ENCODE measurements around the gene ANAPC5. TPM values are rescaled to one million over a fixed set of nuclear protein-coding genes. Genes with fewer than 3 reads are reported as not detected.

Gene ANAPC5
- total RNA-seq, 1 donor from 2014 or later: 101 TPM

DNA sequence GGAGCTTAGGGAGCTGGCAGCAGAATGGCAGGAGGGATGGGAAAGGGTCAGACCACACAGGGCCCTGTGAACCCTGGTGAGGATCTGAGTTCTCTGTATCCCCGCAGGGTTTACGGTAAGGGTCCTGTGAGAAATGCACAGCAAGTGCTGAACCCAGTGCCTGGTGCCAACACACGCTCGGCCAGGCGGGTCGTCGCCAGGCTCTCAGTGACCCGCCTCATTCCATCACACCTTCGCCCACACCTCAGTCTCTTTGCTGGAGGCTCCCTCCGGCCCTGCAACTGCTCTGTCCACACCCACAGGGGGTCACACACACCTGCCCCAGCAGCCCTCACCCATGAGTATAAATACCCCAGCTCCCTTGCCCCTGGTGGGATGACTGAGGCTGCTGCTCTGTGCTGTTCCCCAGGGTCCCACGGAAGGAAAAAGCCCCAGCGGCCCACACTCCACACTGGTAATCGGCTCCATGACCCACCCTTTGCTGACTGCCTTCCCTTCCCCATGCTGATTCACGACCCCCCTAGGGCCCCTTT is 78.8 kb downstream of the ANAPC5 start:
- Mint-ChIP-seq H3K27ac (no peak overlapping the region), H3K27me3 (no peaks in the 10 kb centered on the region), H3K4me3 (no peak overlapping the region), H3K9me3 (no peaks in the 10 kb centered on the region), H3K4me1 (ENCODE audit: unreplicated experiment) (no peaks in the 10 kb centered on the region), H3K36me3 (peaks cover 17% of the 10 kb centered on the region)
- DNase-seq (ENCODE audit: extremely low spot score, unreplicated experiment): no peak
- TF ChIP-seq, protein P1, sequence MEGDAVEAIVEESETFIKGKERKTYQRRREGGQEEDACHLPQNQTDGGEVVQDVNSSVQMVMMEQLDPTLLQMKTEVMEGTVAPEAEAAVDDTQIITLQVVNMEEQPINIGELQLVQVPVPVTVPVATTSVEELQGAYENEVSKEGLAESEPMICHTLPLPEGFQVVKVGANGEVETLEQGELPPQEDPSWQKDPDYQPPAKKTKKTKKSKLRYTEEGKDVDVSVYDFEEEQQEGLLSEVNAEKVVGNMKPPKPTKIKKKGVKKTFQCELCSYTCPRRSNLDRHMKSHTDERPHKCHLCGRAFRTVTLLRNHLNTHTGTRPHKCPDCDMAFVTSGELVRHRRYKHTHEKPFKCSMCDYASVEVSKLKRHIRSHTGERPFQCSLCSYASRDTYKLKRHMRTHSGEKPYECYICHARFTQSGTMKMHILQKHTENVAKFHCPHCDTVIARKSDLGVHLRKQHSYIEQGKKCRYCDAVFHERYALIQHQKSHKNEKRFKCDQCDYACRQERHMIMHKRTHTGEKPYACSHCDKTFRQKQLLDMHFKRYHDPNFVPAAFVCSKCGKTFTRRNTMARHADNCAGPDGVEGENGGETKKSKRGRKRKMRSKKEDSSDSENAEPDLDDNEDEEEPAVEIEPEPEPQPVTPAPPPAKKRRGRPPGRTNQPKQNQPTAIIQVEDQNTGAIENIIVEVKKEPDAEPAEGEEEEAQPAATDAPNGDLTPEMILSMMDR (conservative IDR thresholded peaks at IDR 0.05): no peak

DNA sequence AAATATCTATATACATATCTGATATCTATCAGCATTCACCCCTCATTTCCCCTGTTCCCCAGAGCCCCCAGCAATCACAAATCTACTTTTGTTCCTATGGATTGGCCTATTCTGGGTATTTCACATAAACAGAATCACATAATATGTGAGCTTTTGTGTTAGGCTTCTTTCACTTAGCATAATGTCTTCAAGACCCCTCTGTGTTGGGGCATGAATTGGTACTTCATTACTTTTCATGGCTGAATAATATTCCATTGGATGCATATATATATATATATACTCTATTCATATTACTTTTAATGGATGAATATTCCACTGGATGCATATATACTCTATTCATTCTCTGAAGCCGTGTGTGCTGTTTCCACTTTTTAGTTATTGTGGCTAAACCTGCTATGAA is 84.4 kb downstream of the ANAPC5 start:
- no peak for DNase-seq (ENCODE audit: extremely low spot score, unreplicated experiment)
- Mint-ChIP-seq H3K9me3 (no peaks in the 10 kb centered on the region), H3K27me3 (no peaks in the 10 kb centered on the region), H3K27ac (no peak overlapping the region), H3K36me3 (peaks cover 14% of the 10 kb centered on the region), H3K4me1 (ENCODE audit: unreplicated experiment) (no peaks in the 10 kb centered on the region), H3K4me3 (no peak overlapping the region)
- TF ChIP-seq, protein P1 (conservative IDR thresholded peaks at IDR 0.05): no peak

DNA sequence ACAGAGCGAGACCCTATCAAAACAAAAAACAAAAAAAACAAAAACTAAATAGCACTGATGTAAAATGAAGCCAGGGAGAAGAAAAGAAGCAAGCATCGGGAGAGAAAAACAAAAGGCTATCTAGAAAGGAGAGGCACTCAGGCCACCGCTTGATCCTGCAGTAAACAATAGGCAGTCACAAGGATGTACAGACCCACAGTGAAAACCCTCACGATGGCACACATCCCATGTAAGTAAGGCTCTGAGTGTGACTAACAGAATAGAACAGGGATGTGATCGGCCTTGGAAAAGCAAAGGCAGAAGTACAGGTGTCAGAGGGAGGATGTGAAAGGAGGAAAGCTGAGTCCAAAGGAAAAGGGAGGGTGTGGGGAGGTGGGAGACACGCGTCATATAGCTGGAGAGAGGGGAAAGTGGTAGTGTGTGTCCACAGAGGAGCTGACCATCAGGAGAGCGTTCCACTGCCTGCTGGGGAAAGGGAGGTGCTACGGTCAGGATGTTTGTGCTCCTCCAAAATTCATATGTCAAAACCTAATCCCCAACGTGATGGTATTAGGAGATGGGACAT is 87.2 kb downstream of the ANAPC5 start:
- Mint-ChIP-seq H3K4me3 (no peak overlapping the region), H3K36me3 (peaks cover 24% of the 10 kb centered on the region), H3K4me1 (ENCODE audit: unreplicated experiment) (no peaks in the 10 kb centered on the region), H3K27ac (no peak overlapping the region), H3K9me3 (no peaks in the 10 kb centered on the region), H3K27me3 (no peaks in the 10 kb centered on the region)
- DNase-seq (ENCODE audit: extremely low spot score, unreplicated experiment): no peak
- TF ChIP-seq, protein P1 (conservative IDR thresholded peaks at IDR 0.05): no peak

DNA sequence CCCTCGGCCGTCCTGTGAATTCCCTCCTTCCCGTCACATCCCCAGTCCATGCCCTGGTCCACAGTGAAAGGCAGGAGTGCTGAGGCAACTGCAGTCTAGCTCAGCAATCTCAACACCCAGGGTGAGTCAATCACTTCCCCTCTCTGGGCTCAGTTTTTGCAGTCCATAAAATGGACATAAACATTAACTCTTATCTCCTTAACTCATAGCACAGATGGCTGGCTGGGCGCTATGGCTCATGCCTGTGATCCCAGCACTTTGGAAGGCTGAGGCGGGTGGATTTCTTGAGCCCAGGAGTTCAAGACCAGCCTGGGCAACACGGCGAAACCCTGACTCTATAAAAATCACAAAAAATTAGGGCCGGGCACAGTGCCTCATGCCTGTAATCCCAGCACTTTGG is 88.1 kb downstream of the ANAPC5 start:
- H3K27ac Mint-ChIP-seq: no peak overlapping the region
- DNase-seq (ENCODE audit: extremely low spot score, unreplicated experiment): no peak
- no peaks in the 10 kb centered on the region for H3K4me1 Mint-ChIP-seq (ENCODE audit: unreplicated experiment)
- TF ChIP-seq, protein P1 (conservative IDR thresholded peaks at IDR 0.05): no peak
- H3K36me3 Mint-ChIP-seq: peaks cover 25% of the 10 kb centered on the region
- H3K27me3 Mint-ChIP-seq: no peaks in the 10 kb centered on the region
- no peaks in the 10 kb centered on the region for H3K9me3 Mint-ChIP-seq
- no peak overlapping the region for H3K4me3 Mint-ChIP-seq

DNA sequence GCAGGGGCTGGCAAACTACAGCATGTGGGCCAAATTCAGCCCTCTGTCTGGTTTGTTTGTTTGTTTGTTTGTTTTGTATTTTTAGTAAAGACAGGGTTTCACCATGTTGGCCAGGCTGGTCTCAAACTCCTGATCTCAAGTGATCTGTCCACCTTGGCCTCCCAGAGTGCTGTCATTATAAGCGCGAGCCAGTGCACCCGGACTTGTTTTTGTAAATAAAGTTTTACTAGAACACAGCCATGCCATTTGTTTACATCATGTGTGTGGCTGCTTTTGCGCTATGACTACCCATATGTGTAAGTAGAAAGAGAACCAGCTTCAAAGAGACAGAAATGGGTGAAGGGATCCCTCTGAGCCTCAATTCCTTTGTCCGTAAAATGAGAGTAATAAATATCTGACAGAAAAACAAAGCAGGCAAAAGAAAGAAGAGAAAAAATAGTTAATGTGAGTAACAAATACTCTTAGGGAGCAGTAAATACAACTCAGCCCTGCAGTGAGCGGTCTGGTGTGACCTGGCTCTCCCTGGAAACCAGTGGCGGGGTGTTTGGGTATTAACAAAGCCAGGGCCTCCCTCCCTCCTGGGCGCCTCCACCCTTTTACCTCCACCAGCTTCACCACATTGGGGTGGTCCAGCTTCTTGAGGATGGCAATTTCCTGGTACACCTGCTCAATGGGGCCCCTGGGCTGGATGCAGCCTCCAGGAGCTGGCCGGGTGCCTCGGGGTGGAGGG is 88.8 kb downstream of the ANAPC5 start:
- Mint-ChIP-seq H3K27ac (no peak overlapping the region), H3K4me3 (no peak overlapping the region), H3K36me3 (peaks cover 25% of the 10 kb centered on the region), H3K27me3 (no peaks in the 10 kb centered on the region), H3K9me3 (no peaks in the 10 kb centered on the region), H3K4me1 (ENCODE audit: unreplicated experiment) (no peaks in the 10 kb centered on the region)
- TF ChIP-seq, protein P1 (conservative IDR thresholded peaks at IDR 0.05): no peak
- DNase-seq (ENCODE audit: extremely low spot score, unreplicated experiment): no peak

Measured in type B pancreatic cell (in vitro differentiated cells).